ENCODE measurements around the gene PPP1R9A.

- no peak for TF ChIP-seq SIN3A (IDR thresholded peaks at IDR 0.05; ENCODE audit: low read depth)
- TF ChIP-seq, protein P1, sequence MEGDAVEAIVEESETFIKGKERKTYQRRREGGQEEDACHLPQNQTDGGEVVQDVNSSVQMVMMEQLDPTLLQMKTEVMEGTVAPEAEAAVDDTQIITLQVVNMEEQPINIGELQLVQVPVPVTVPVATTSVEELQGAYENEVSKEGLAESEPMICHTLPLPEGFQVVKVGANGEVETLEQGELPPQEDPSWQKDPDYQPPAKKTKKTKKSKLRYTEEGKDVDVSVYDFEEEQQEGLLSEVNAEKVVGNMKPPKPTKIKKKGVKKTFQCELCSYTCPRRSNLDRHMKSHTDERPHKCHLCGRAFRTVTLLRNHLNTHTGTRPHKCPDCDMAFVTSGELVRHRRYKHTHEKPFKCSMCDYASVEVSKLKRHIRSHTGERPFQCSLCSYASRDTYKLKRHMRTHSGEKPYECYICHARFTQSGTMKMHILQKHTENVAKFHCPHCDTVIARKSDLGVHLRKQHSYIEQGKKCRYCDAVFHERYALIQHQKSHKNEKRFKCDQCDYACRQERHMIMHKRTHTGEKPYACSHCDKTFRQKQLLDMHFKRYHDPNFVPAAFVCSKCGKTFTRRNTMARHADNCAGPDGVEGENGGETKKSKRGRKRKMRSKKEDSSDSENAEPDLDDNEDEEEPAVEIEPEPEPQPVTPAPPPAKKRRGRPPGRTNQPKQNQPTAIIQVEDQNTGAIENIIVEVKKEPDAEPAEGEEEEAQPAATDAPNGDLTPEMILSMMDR (IDR thresholded peaks at IDR 0.05 in 2 of 3, conservative IDR thresholded peaks at IDR 0.05 in 1 of 3; ENCODE audit: borderline replicate concordance in 1 of 3, insufficient read depth in 1 of 3, low read depth in 2 of 3, low read length in 2 of 3) = no peak
- TF ChIP-seq EZH2 (IDR thresholded peaks at IDR 0.05) = no peak
- no peak for TF ChIP-seq TCF7L2 (IDR thresholded peaks at IDR 0.05; ENCODE audit: borderline replicate concordance, extremely low read depth, insufficient read depth, insufficient read length)
- TF ChIP-seq FOSL1 (IDR thresholded peaks at IDR 0.05; ENCODE audit: low read depth) = no peak
- no peak for TF ChIP-seq POLR2A (IDR thresholded peaks at IDR 0.05; ENCODE audit: borderline replicate concordance, extremely low read depth, insufficient read depth, insufficient read length)
- TF ChIP-seq, protein P2, sequence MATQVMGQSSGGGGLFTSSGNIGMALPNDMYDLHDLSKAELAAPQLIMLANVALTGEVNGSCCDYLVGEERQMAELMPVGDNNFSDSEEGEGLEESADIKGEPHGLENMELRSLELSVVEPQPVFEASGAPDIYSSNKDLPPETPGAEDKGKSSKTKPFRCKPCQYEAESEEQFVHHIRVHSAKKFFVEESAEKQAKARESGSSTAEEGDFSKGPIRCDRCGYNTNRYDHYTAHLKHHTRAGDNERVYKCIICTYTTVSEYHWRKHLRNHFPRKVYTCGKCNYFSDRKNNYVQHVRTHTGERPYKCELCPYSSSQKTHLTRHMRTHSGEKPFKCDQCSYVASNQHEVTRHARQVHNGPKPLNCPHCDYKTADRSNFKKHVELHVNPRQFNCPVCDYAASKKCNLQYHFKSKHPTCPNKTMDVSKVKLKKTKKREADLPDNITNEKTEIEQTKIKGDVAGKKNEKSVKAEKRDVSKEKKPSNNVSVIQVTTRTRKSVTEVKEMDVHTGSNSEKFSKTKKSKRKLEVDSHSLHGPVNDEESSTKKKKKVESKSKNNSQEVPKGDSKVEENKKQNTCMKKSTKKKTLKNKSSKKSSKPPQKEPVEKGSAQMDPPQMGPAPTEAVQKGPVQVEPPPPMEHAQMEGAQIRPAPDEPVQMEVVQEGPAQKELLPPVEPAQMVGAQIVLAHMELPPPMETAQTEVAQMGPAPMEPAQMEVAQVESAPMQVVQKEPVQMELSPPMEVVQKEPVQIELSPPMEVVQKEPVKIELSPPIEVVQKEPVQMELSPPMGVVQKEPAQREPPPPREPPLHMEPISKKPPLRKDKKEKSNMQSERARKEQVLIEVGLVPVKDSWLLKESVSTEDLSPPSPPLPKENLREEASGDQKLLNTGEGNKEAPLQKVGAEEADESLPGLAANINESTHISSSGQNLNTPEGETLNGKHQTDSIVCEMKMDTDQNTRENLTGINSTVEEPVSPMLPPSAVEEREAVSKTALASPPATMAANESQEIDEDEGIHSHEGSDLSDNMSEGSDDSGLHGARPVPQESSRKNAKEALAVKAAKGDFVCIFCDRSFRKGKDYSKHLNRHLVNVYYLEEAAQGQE (IDR thresholded peaks at IDR 0.05; ENCODE audit: low read depth) = no peak
- TF ChIP-seq, protein P3, sequence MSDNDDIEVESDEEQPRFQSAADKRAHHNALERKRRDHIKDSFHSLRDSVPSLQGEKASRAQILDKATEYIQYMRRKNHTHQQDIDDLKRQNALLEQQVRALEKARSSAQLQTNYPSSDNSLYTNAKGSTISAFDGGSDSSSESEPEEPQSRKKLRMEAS (IDR thresholded peaks at IDR 0.05) = no peak
- no peak for TF ChIP-seq ZNF274 (IDR thresholded peaks at IDR 0.05; ENCODE audit: low read depth, low read length)
- no peak for TF ChIP-seq POLR2AphosphoS5 (IDR thresholded peaks at IDR 0.05; ENCODE audit: low read depth, low read length)
- TF ChIP-seq YY1 (IDR thresholded peaks at IDR 0.05; ENCODE audit: extremely low read depth, insufficient replicate concordance, low read depth, low read length) = no peak
- no peak for TF ChIP-seq ATF3 (IDR thresholded peaks at IDR 0.05)
- no peak for TF ChIP-seq RAD21 (IDR thresholded peaks at IDR 0.05; ENCODE audit: low read depth)
- no peak for TF ChIP-seq CBX3 (IDR thresholded peaks at IDR 0.05; ENCODE audit: low read depth)
These were observed 1.7 kb downstream of the PPP1R9A start for GRCh38 chr7:94909179-94909466.
